ENCODE measurements around the gene EDC3. TPM values are rescaled to one million over a fixed set of nuclear protein-coding genes. Genes with fewer than 3 reads are reported as not detected.

Gene EDC3
- total and polyA plus RNA-seq, 9 of the 15 experiments (the other 6 are each of a cell fraction or from before 2014, with no cell fraction given), result 11.7 to 63.9 (median 32.8) TPM

GRCh38 chr15:74616366-74616939 is 79.4 kb downstream of the EDC3 start (continued):
- TF ChIP-seq ZNF778 (CRISPR knock-in tag; IDR thresholded peaks at IDR 0.05) (no peak), TAF7 (tag; IDR thresholded peaks at IDR 0.05) (no peak), STAT6 (CRISPR knock-in tag; IDR thresholded peaks at IDR 0.05) (no peak), YY1 (IDR thresholded peaks at IDR 0.05; ENCODE audit: borderline replicate concordance in 1 of 3, control insufficient read depth in 1 of 3, extremely low read depth in 1 of 3, insufficient read depth in 3 of 3, insufficient read length in 1 of 3, insufficient replicate concordance in 2 of 3, low read depth in 1 of 3, low read length in 2 of 3) (peak in 1 of 3 experiments; percentile 13), NFIC (IDR thresholded peaks at IDR 0.05) (peak; percentile 92), ZNF124 (CRISPR knock-in tag; IDR thresholded peaks at IDR 0.05) (no peak), HES1 (IDR thresholded peaks at IDR 0.05; ENCODE audit: low read depth) (no peak), POLR2B (IDR thresholded peaks at IDR 0.05; ENCODE audit: low read depth, partially characterized antibody) (peak; percentile 4), ZNF282 (CRISPR knock-in tag; IDR thresholded peaks at IDR 0.05) (no peak), MTA1 (IDR thresholded peaks at IDR 0.05; ENCODE audit: borderline replicate concordance) (no peak), ZNF512 (tag; IDR thresholded peaks at IDR 0.05) (no peak), SNAPC5 (CRISPR knock-in tag; IDR thresholded peaks at IDR 0.05) (no peak), NRF1 (conservative IDR thresholded peaks at IDR 0.05 in 1 of 2, IDR thresholded peaks at IDR 0.05 in 1 of 2) (no peak)
- TF ChIP-seq, protein P1, sequence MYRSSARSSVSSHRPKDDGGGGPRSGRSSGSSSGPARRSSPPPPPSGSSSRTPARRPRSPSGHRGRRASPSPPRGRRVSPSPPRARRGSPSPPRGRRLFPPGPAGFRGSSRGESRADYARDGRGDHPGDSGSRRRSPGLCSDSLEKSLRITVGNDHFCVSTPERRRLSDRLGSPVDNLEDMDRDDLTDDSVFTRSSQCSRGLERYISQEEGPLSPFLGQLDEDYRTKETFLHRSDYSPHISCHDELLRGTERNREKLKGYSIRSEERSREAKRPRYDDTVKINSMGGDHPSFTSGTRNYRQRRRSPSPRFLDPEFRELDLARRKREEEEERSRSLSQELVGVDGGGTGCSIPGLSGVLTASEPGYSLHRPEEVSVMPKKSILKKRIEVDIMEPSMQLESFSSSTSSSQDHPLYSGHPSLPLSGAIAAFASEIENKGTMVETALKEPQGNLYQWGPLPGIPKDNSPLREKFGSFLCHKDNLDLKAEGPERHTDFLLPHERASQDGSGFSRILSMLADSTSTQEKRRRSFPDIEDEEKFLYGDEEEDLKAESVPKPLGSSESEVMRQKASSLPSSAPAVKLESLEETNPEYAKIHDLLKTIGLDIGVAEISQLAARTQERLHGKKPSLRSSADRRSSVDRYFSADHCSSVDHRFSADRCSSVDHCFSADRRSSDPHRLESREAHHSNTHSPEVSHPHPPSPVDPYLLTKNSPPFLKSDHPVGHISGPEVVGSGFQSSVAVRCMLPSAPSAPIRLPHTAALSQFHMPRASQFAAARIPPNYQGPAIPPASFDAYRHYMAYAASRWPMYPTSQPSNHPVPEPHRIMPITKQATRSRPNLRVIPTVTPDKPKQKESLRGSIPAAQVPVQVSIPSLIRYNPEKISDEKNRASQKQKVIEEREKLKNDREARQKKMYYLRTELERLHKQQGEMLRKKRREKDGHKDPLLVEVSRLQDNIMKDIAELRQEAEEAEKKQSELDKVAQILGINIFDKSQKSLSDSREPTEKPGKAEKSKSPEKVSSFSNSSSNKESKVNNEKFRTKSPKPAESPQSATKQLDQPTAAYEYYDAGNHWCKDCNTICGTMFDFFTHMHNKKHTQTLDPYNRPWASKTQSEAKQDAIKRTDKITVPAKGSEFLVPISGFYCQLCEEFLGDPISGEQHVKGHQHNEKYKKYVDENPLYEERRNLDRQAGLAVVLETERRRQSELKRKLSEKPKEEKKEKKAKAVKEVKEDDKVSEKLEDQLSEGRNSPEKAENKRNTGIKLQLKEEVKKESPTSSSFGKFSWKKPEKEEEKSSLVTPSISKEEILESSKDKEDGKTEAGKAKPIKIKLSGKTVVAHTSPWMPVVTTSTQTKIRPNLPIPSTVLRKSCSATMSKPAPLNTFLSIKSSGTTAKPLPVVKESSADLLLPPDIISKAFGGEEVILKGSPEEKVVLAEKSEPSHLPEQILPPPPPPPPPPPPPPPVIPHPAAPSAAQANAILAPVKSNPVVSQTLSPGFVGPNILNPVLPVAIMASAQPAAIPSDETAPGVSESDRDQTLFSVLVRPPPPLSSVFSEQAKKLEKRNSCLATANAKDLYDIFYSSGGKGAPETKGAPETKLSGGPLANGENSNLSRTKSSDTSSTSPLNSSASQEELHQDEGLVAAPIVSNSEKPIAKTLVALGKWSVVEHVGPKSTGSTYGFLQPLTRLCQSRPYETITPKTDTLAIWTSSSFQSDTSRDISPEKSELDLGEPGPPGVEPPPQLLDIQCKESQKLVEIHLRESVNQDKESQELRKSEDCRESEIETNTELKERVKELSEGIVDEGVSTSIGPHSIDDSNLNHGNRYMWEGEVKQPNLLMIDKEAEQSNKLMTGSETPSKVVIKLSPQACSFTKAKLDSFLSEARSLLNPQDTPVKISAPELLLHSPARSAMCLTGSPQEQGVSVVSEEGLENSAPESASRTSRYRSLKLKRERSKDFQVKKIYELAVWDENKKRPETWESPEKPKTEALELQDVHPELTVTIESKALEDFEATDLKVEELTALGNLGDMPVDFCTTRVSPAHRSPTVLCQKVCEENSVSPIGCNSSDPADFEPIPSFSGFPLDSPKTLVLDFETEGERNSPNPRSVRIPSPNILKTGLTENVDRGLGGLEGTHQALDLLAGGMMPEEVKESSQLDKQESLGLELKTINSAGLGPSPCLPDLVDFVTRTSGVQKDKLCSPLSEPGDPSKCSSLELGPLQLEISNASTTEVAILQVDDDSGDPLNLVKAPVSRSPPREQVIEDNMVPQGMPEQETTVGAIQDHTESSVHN (IDR thresholded peaks at IDR 0.05; ENCODE audit: borderline replicate concordance in 1 of 2, low read depth in 1 of 2), result no peak

Data from K562 (cell line).